Mucosa of descending colon (tissue), 3 donors: ENCODE data around the gene NTS. TPM values are rescaled to one million over a fixed set of nuclear protein-coding genes. Genes with fewer than 3 reads are reported as not detected.
A peak's percentile ranks its signal among the peaks of the same experiment; 100 is the strongest.

Experiments
- ATAC-seq: fragments of 200-7000 bp; cut with Tn5 transposase; one replicate; pipeline ENCODE4 v1.9.1; 2020; ENCODE audit warnings: mild to moderate bottlenecking, moderate library complexity
- DNase-seq, 3 donors: peaks; one replicate each; pipeline ENCODE4 v3.0.0-alpha.2; 2020
- H3K36me3 ChIP-seq: fragments of 200-600 bp; one replicate; pipeline ENCODE4 v1.8.0; 2021; ENCODE audit warnings: low read depth, mild to moderate bottlenecking
- H3K4me1 ChIP-seq: fragments of 200-600 bp; one replicate; pipeline ENCODE4 v1.8.0; 2021; ENCODE audit warnings: low read depth, mild to moderate bottlenecking
- H3K4me3 ChIP-seq: fragments of 200-600 bp; one replicate; pipeline ENCODE4 v1.8.0; 2021; ENCODE audit warnings: mild to moderate bottlenecking
- H3K9me3 ChIP-seq: fragments of 200-600 bp; one replicate; pipeline ENCODE4 v1.8.0; 2021; ENCODE audit warnings: mild to moderate bottlenecking
- CTCF ChIP-seq: fragments of 200-600 bp; IDR thresholded peaks from one replicate; pipeline ENCODE4 v1.8.0; 2022; ENCODE audit warnings: antibody characterized with exemption, mild to moderate bottlenecking
- intact Hi-C, 2 donors: fragments of 100-400 bp; cut with DNase I in 1 of 2; cut with micrococcal nuclease in 1 of 2; formaldehyde crosslinking; loops; one replicate each; pipeline versions ENCODE4 v1.11.0 to v1.11.1; 2022; cut with DNase I, micrococcal nuclease
- total RNA-seq, 3 donors: library from RNA; stranded (reverse); fragmentation: NEBNext Ultra II Directional in 2 of 3; extraction: Animal tissue kit (Norgen Biotek cat#: 25700) in 2 of 3; gene quantifications; one replicate each; pipeline versions ENCODE4 v1.2.1 to v1.2.4, GENCODE V29; 2021 to 2023
- donor health status: DM: no; HTN: no; CAD: no; lungs with moderate emphysema.
- donor health status: DM: no; HTN: no; CAD: no.
- donor health status: DM: no; HTN: yes; CAD: no.

NTS gene
- total RNA-seq, 3 donors from 2014 or later = 0.92 TPM; not detected in 2

- no peak for TF ChIP-seq CTCF
- H3K4me3 ChIP-seq = no peak overlapping the region
- H3K36me3 ChIP-seq = no peaks in the 10 kb centered on the region
- peak; percentile 45 for ATAC-seq
- peak in 1 of 3 donors; percentile 11 for DNase-seq
- H3K4me1 ChIP-seq = no peaks in the 10 kb centered on the region
- H3K9me3 ChIP-seq = no peaks in the 10 kb centered on the region
- intact Hi-C loops = loop anchor here in 1 of 2 donors (10.0 kb wide), 1 partner anchor 408 kb away; no protein-coding TSS in a partner anchor
These were observed 1.5 kb upstream of the NTS start for GRCh38 chr12:85872497-85873091.

GRCh38 chr12:85877459-85877858, 3.4 kb downstream of the NTS start:
- H3K9me3 ChIP-seq = no peaks in the 10 kb centered on the region
- no peaks in the 10 kb centered on the region for H3K4me1 ChIP-seq
- DNase-seq = no peak
- no peaks in the 10 kb centered on the region for H3K36me3 ChIP-seq
- H3K4me3 ChIP-seq = no peak overlapping the region
- intact Hi-C loops = loop anchor here in 1 of 2 donors (10.0 kb wide), 1 partner anchor 413 kb away; no protein-coding TSS in a partner anchor
- TF ChIP-seq CTCF = no peak
- ATAC-seq = no peak

GRCh38 chr12:85883763-85884162, 9.7 kb downstream of the NTS start:
- Histone ChIP-seq H3K36me3 (no peaks in the 10 kb centered on the region), H3K4me1 (no peaks in the 10 kb centered on the region), H3K9me3 (no peaks in the 10 kb centered on the region), H3K4me3 (no peak overlapping the region)
- no peak for TF ChIP-seq CTCF
- intact Hi-C loops = no loop called here
- ATAC-seq (no peak), DNase-seq (no peak)

GRCh38 chr12:85894653-85895052, 20.6 kb downstream of the NTS start:
- Histone ChIP-seq H3K9me3 (no peaks in the 10 kb centered on the region), H3K4me1 (no peaks in the 10 kb centered on the region), H3K4me3 (no peak overlapping the region), H3K36me3 (no peaks in the 10 kb centered on the region)
- intact Hi-C loops = no loop called here
- ATAC-seq (no peak), DNase-seq (no peak)
- no peak for TF ChIP-seq CTCF

- H3K36me3 ChIP-seq = no peaks in the 10 kb centered on the region
- H3K4me1 ChIP-seq = no peaks in the 10 kb centered on the region
- DNase-seq (no peak), ATAC-seq (peak; percentile 32)
- H3K9me3 ChIP-seq = no peaks in the 10 kb centered on the region
- H3K4me3 ChIP-seq = no peak overlapping the region
- intact Hi-C loops = loop anchor here in 1 of 2 donors (5.0 kb wide), 1 partner anchor 453 kb away; no protein-coding TSS in a partner anchor
- TF ChIP-seq CTCF = no peak
These were observed 46.3 kb downstream of the NTS start for GRCh38 chr12:85920324-85920947.
